Spleen (tissue), 7 donors: ENCODE results near the gene OR7C2.

Experiments used
- CTCF ChIP-seq, 11 experiments: fragments of 200-600 bp in 7 of 11; fragments of 450-650 bp in 4 of 11; sonication (generic) in 4 of 11; IDR thresholded peaks in 8 of 11; conservative IDR thresholded peaks in 3 of 11; 1 replicate in 7 of 11; 2 replicates in 4 of 11; pipeline versions ENCODE4 v1.4.0 to v1.8.0; 2016 to 2021; ENCODE audit warnings: antibody characterized with exemption in 11 of 11, inconsistent platforms in 4 of 11, mild to moderate bottlenecking in 1 of 11
- POLR2AphosphoS5 ChIP-seq, 3 donors: sonication (generic); formaldehyde crosslinking; IDR thresholded peaks; one replicate each; pipeline ENCODE4 v1.5.1; 2017; ENCODE audit warnings: antibody characterized with exemption in 3 of 3
- donor health status: DM: no; HTN: no; CAD: no; lungs with moderate emphysema.
- donor health status: DM: no; HTN: no; CAD: no.
- donor health status: DM: no; HTN: no; CAD: no.

- TF ChIP-seq CTCF (IDR thresholded peaks at IDR 0.05 in 8 of 11, conservative IDR thresholded peaks at IDR 0.05 in 3 of 11) (no peak), POLR2AphosphoS5 (IDR thresholded peaks at IDR 0.05) (no peak)
Measured at GRCh38 chr19:14944456-14944855, 3.2 kb downstream of the OR7C2 start.
